Measurements from ENCODE around the gene HES7.

DNA sequence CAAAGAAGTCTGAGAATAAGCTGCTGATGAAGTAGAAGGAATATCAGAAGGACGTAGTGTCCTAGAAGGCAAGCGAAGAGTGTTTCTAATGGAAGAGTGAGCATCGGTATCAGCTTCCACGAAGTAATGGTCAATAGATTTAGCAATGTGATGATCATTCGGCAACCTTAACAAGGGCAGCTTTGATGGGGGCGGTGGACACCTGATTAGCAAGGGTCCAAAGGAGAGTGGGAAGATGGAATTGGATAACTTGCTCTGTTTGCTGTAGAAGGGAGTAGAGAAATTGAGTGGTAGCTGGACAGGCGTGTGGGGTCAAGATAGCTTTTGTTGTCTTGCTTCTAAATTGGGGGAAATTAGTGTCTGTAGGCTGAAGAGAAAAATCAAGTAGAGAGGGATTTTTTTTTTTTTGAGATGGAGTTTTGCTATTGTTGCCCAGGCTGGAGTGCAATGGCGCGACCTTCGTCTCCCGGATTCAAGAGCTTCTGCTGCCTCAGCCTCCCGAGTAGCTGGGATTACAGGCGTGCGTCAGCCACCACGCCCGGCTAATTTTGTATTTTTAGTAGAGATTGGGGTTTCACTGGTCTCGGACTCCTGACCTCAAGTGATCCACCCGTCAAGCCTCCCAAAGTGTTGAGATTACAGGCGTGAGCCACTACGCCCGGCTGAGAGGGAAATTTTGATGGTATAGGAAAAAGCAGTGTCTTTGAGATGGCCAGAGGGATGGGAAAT, 13.9 kb upstream of the HES7 start:
- TF ChIP-seq, protein P1, sequence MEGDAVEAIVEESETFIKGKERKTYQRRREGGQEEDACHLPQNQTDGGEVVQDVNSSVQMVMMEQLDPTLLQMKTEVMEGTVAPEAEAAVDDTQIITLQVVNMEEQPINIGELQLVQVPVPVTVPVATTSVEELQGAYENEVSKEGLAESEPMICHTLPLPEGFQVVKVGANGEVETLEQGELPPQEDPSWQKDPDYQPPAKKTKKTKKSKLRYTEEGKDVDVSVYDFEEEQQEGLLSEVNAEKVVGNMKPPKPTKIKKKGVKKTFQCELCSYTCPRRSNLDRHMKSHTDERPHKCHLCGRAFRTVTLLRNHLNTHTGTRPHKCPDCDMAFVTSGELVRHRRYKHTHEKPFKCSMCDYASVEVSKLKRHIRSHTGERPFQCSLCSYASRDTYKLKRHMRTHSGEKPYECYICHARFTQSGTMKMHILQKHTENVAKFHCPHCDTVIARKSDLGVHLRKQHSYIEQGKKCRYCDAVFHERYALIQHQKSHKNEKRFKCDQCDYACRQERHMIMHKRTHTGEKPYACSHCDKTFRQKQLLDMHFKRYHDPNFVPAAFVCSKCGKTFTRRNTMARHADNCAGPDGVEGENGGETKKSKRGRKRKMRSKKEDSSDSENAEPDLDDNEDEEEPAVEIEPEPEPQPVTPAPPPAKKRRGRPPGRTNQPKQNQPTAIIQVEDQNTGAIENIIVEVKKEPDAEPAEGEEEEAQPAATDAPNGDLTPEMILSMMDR (IDR thresholded peaks at IDR 0.05; ENCODE audit: poor library complexity, severe bottlenecking): no peak
- TF ChIP-seq EZH2 (IDR thresholded peaks at IDR 0.05; ENCODE audit: borderline replicate concordance, insufficient read depth, low read length, poor library complexity, severe bottlenecking) (no peak), POLR2AphosphoS5 (IDR thresholded peaks at IDR 0.05) (no peak)

Data from neural cell (in vitro differentiated cells).